ENCODE results near the gene ELFN1. TPM values are rescaled to one million over a fixed set of nuclear protein-coding genes. Genes with fewer than 3 reads are reported as not detected.

ELFN1 gene
- total RNA-seq, 1 experiment from 2014 or later: 5.3 TPM

- DNase-seq (ENCODE audit: low spot score): no peak
These were observed 5.8 kb downstream of the ELFN1 start for GRCh38 chr7:1675673-1676549.

GRCh38 chr7:1676550-1677078, 6.5 kb downstream of the ELFN1 start:
- no peak for DNase-seq (ENCODE audit: low spot score)

GRCh38 chr7:1677206-1678080, 7.4 kb downstream of the ELFN1 start:
- DNase-seq (ENCODE audit: low spot score): no peak

- no peak for DNase-seq (ENCODE audit: low spot score)
These were observed 8.0 kb downstream of the ELFN1 start for GRCh38 chr7:1678081-1678543.

- DNase-seq (ENCODE audit: low spot score): no peak
These were observed 8.7 kb downstream of the ELFN1 start for GRCh38 chr7:1678571-1679325.

- no peak for DNase-seq (ENCODE audit: low spot score)
These were observed 9.4 kb downstream of the ELFN1 start for GRCh38 chr7:1679326-1679965.

GRCh38 chr7:1679966-1680730, 10.1 kb downstream of the ELFN1 start:
- DNase-seq (ENCODE audit: low spot score): no peak

- DNase-seq (ENCODE audit: low spot score): no peak
These were observed 11.5 kb downstream of the ELFN1 start for GRCh38 chr7:1681581-1681980.

GRCh38 chr7:1685000-1685624, 15.0 kb downstream of the ELFN1 start:
- no peak for DNase-seq (ENCODE audit: low spot score)

- no peak for DNase-seq (ENCODE audit: low spot score)
These were observed 18.5 kb downstream of the ELFN1 start for GRCh38 chr7:1688542-1688941.

- no peak for DNase-seq (ENCODE audit: low spot score)
These were observed 19.2 kb downstream of the ELFN1 start for GRCh38 chr7:1689311-1689710.

- no peak for DNase-seq (ENCODE audit: low spot score)
These were observed 20.4 kb downstream of the ELFN1 start for GRCh38 chr7:1690359-1690958.

- DNase-seq (ENCODE audit: low spot score): no peak
These were observed 21.0 kb downstream of the ELFN1 start for GRCh38 chr7:1691096-1691495.

GRCh38 chr7:1691601-1692514, 21.8 kb downstream of the ELFN1 start:
- peak; percentile 75 for DNase-seq (ENCODE audit: low spot score)

- DNase-seq (ENCODE audit: low spot score): no peak
These were observed 22.7 kb downstream of the ELFN1 start for GRCh38 chr7:1692515-1693418.

- no peak for DNase-seq (ENCODE audit: low spot score)
These were observed 23.4 kb downstream of the ELFN1 start for GRCh38 chr7:1693419-1693990.

- DNase-seq (ENCODE audit: low spot score): peak; percentile 83
These were observed 24.0 kb downstream of the ELFN1 start for GRCh38 chr7:1693991-1694524.

Measured in A172 (cell line).